Body of pancreas (tissue), 4 donors: ENCODE measurements around the gene GPC2. TPM values are rescaled to one million over a fixed set of nuclear protein-coding genes. Genes with fewer than 3 reads are reported as not detected.
"Not testable (repeated sequence)": the region's sequence is repeated elsewhere in the genome, so short reads cannot be mapped to it uniquely, and the experiment has no call there.

ENCODE experiments used
- ATAC-seq: fragments of 150-250 bp; one replicate; pipeline ENCODE4 v1.9.1; 2016
- DNase-seq, 4 donors: peaks; one replicate each; pipeline ENCODE4 v3.0.0-alpha.2; 2019
- H3K27ac ChIP-seq, 4 donors: fragments of 200-600 bp; sonication (generic); 1 replicate in 3 of 4; 2 replicates in 1 of 4; pipeline versions ENCODE4 v1.5.1 to v1.6.1; 2016 to 2019; ENCODE audit warnings: mild to moderate bottlenecking in 1 of 4, mixed read lengths in 1 of 4, moderate library complexity in 1 of 4
- H3K27me3 ChIP-seq, 2 donors: fragments of 200-600 bp; sonication (generic); one replicate each; pipeline ENCODE4 v1.6.0; 2016; ENCODE audit warnings: mild to moderate bottlenecking in 1 of 2
- H3K36me3 ChIP-seq, 2 donors: fragments of 200-600 bp; sonication (generic); replicated peaks in 1 of 2; 2 replicates each; pipeline ENCODE4 v1.5.1; 2016; ENCODE audit warnings: low read depth in 2 of 2; ENCODE audit not compliant: insufficient read depth in 1 of 2
- H3K4me1 ChIP-seq: fragments of 200-600 bp; sonication (generic); one replicate; pipeline ENCODE4 v1.6.0; 2016
- H3K4me3 ChIP-seq, 2 donors: fragments of 200-600 bp; sonication (generic); 1 replicate in 1 of 2; 2 replicates in 1 of 2; pipeline ENCODE4 v1.5.1; 2016 to 2019
- H3K9me3 ChIP-seq, 3 donors: fragments of 200-600 bp; sonication (generic); 1 replicate in 2 of 3; 2 replicates in 1 of 3; pipeline ENCODE4 v1.5.1; 2016
- POLR2A ChIP-seq, 3 donors: fragments of 450-650 bp; IDR thresholded peaks; one replicate each; pipeline ENCODE4 v1.6.1; 2016; ENCODE audit warnings: antibody characterized with exemption in 3 of 3, mild to moderate bottlenecking in 2 of 3
- WGBS, 2 donors: methylation state at CpG; one replicate each; pipeline ENCODE4 v1.1.5; 2017; 5-methylcytosine and 5-hydroxymethylcytosine counted together
- intact Hi-C: fragments of 100-400 bp; cut with DNase I; formaldehyde crosslinking; loops from one replicate; pipeline ENCODE4 v1.15.1; 2023
- total RNA-seq, 2 donors: library from RNA; depleted of rRNA; stranded (reverse); fragments of >200 nt; gene quantifications; one replicate each; pipeline ENCODE4 v1.1.0, GENCODE V29; 2016
- TF ChIP-seq, protein P1 (sequence below), 7 experiments: fragments of 450-650 bp in 4 of 7; fragments of 200-600 bp in 3 of 7; sonication (generic) in 3 of 7; IDR thresholded peaks; one replicate each; pipeline ENCODE4 v1.5.1; 2016 to 2019; ENCODE audit warnings: antibody characterized with exemption in 7 of 7

GPC2 gene, protein sequence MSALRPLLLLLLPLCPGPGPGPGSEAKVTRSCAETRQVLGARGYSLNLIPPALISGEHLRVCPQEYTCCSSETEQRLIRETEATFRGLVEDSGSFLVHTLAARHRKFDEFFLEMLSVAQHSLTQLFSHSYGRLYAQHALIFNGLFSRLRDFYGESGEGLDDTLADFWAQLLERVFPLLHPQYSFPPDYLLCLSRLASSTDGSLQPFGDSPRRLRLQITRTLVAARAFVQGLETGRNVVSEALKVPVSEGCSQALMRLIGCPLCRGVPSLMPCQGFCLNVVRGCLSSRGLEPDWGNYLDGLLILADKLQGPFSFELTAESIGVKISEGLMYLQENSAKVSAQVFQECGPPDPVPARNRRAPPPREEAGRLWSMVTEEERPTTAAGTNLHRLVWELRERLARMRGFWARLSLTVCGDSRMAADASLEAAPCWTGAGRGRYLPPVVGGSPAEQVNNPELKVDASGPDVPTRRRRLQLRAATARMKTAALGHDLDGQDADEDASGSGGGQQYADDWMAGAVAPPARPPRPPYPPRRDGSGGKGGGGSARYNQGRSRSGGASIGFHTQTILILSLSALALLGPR
- total RNA-seq, result 1 to 10 TPM in 1 of 2 donors, under 1 TPM in 1; 0.99 to 1.6 TPM

DNA sequence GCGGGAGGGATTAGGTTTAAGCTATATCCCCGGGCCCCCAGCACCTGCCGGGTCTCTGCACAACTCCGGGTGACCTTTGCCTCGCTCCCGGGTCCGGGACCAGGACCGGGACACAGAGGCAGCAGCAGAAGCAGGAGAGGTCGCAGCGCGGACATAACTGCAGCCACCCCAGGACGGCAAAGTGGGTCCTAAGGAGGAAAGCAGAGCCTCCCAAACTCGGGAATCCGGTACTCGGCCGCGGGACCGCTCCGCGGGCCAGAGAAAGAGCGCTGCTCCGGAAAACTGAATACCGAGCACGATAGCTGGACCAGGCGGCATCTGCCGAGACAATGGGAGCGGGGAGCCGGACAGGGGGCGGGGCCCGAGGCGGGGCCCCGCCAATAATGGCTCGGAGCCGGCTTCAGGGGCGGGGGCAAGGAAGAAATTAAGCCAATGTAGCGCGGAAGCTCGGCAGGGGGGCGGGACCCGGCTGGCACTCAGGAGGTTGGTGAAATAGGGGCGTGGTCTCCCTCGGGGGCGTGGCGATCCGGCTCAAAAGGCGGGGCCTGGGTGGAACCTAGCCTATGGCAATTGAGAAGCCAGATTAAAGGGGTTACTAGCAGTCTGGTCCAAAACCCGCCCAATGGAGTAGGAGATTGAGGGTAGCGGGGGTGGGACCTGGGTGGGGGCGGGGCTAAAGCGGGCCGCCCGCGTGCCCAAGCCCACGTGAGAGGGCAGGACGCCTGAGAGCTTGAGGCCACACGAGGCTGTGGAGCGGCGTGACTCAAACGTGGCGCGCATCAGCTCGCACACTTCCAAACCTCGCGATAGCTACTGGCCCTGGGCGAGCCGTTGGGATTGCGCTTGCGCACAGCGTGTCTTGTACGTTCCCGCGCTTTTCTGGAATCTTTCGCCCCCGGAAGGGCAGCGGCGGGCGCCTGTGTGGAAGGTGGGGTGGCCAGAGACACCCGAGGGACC, at the start of gene GPC2, which contains the start of gene STAG3:
GPC2 (minus strand) TSS at position 337 of the 957 bp plus-strand sequence; CDS start at position 155, 182 bp downstream.
STAG3 (plus strand) TSS at position 874 of the 957 bp plus-strand sequence. CDS start 2,639 bp downstream, outside the sequence.
- WGBS, 2 donors, result 1 to 2% methylated on average over 24 to 61 of the region's 78 CpGs
- Histone ChIP-seq H3K36me3 (no peaks in the 10 kb centered on the region), H3K4me3 (peak within 1 kb of the TSS in 1 of 2 donors; percentile 15), H3K27me3 (peaks cover 0 to 6% of the 10 kb centered on the region in 2 donors), H3K4me1 (peaks cover 13% of the 10 kb centered on the region), H3K9me3 (no peaks in the 10 kb centered on the region), H3K27ac (no peak within 1 kb of the TSS)
- ATAC-seq (peak; percentile 97), DNase-seq (peak; percentile 92 to 97 (median 95))
- intact Hi-C loops, result no loop called here
- TF ChIP-seq, protein P1, sequence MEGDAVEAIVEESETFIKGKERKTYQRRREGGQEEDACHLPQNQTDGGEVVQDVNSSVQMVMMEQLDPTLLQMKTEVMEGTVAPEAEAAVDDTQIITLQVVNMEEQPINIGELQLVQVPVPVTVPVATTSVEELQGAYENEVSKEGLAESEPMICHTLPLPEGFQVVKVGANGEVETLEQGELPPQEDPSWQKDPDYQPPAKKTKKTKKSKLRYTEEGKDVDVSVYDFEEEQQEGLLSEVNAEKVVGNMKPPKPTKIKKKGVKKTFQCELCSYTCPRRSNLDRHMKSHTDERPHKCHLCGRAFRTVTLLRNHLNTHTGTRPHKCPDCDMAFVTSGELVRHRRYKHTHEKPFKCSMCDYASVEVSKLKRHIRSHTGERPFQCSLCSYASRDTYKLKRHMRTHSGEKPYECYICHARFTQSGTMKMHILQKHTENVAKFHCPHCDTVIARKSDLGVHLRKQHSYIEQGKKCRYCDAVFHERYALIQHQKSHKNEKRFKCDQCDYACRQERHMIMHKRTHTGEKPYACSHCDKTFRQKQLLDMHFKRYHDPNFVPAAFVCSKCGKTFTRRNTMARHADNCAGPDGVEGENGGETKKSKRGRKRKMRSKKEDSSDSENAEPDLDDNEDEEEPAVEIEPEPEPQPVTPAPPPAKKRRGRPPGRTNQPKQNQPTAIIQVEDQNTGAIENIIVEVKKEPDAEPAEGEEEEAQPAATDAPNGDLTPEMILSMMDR (IDR thresholded peaks at IDR 0.05), result no peak
- TF ChIP-seq POLR2A (IDR thresholded peaks at IDR 0.05), result no peak

GRCh38 chr7:100224891-100225290, 47.7 kb upstream of the GPC2 start:
- H3K4me3 ChIP-seq, H3K36me3 ChIP-seq, H3K27me3 ChIP-seq, H3K9me3 ChIP-seq, DNase-seq, H3K4me1 ChIP-seq, intact Hi-C loops, ATAC-seq, H3K27ac ChIP-seq: not testable (repeated sequence)
- 84 to 88% methylated on average over 6 of the region's 6 CpGs for WGBS, 2 donors

DNA sequence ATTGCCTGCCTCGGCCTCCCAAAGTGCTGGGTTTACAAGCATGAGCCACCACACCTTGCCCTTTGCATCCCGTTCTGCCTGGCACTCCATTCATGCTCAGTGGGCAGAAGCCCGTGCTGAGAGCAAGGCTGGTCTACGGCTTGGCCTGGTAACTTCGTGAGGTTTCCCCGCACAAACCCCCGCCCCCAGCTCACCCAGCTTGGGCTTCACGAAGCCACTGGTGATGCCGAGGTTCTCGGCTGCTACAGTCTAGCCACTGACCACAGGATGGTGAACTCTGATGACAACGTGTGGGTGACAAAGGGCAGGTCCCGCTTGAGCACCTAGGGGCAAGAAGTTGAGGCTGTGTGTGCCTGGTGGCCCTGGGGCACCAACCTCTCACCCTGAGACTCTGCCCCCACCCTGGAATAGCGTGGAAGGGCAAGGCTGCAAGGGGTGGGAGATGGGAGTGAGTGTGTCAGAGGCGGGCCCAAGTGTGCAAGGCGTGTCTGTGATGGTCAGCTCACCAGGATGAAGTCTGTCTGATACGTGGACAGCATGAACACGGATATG, 46.3 kb upstream of the GPC2 start:
- not testable (repeated sequence) for H3K9me3 ChIP-seq
- WGBS, 2 donors, result 90 to 100% methylated on average over 3 to 15 of the region's 17 CpGs

GRCh38 chr7:100222445-100223132, 45.4 kb upstream of the GPC2 start:
- no peak overlapping the region for H3K27ac ChIP-seq
- no peak overlapping the region for H3K4me3 ChIP-seq
- ATAC-seq (no peak), DNase-seq (no peak)
- no peaks in the 10 kb centered on the region for H3K27me3 ChIP-seq
- no peaks in the 10 kb centered on the region for H3K9me3 ChIP-seq
- peaks cover 0 to 3% of the 10 kb centered on the region in 2 donors for H3K36me3 ChIP-seq
- TF ChIP-seq, protein P1 (IDR thresholded peaks at IDR 0.05), result no peak
- 90 to 100% methylated on average over 2 to 13 of the region's 13 CpGs for WGBS, 2 donors
- no peaks in the 10 kb centered on the region for H3K4me1 ChIP-seq
- intact Hi-C loops, result no loop called here

More for the DNA sequence above, 46.3 kb upstream of the GPC2 start:
- H3K4me3 ChIP-seq, H3K27me3 ChIP-seq, DNase-seq, H3K27ac ChIP-seq, H3K4me1 ChIP-seq, ATAC-seq, H3K36me3 ChIP-seq, intact Hi-C loops: not testable (repeated sequence)
